Activated CD8-positive, alpha-beta memory T cell treated with anti-CD3 and anti-CD28 coated beads, Interleukin-2, amount 50 U/mL, for 1 hour (primary cell): ENCODE data around the gene DNAJC2.
A peak's percentile ranks its signal among the peaks of the same experiment; 100 is the strongest.
"Not testable (repeated sequence)": the region's sequence is repeated elsewhere in the genome, so short reads cannot be mapped to it uniquely, and the experiment has no call there.

ENCODE experiments used
- DNase-seq: peaks from one replicate; pipeline ENCODE4 v3.0.0-alpha.2; 2020; ENCODE audit errors: extremely low read depth

The DNAJC2 gene

DNA sequence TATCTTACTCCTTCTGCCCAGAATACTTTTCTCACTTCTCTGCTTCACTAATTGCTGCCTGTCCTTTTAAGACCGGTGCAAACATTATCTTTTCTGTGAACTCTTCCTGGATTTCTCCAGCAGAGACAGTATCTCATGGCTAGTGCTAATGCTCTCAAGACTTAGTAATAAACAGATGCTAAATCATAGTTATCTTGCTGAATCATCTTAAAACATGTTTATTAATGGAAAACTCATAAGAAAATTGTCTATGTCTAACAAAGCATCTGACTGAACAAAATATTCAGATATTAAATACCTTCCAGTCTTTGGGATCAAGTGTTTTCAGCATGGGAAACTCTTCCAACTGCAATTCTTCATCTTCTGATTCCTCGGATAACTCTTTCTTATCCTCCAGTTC, 3.1 kb downstream of the DNAJC2 start:
- DNase-seq = no peak

DNA sequence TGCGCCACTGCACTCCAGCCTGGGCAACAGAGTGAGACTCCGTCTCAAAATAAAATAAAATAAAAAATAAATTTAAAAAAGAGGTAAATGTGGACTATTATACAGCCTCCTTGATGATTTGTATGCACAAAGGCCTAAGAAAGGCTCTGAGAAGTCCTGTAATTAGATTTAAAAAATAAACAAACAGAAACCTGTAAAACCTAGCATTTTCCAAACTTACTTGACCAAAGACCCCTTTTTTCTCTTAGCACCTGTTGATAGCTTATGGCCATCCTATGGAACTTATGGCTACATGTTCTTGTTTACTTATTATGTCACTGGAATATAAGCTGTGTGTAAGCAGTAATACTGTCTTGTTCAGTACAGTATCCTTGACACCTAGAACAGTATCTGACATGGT, 5.7 kb downstream of the DNAJC2 start:
- no peak for DNase-seq

DNA sequence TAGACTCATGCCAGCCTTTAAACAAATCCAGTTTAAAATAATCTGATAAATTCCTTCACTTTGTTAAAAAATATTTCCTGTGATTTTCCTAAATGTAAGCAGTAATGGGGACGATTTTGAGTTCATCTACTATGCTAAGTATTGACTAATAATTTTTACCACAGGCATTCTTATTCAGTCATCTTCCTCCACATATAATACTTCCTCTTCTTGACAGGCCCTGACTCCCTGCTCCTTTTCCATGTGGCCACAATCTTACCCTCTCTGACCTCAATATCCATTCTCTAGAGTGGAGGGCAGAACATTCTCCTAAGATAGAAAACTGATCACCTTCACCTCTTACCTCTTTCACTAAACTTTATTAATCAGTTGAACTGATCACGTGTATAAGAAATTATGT, 7.8 kb downstream of the DNAJC2 start:
- DNase-seq = no peak

DNA sequence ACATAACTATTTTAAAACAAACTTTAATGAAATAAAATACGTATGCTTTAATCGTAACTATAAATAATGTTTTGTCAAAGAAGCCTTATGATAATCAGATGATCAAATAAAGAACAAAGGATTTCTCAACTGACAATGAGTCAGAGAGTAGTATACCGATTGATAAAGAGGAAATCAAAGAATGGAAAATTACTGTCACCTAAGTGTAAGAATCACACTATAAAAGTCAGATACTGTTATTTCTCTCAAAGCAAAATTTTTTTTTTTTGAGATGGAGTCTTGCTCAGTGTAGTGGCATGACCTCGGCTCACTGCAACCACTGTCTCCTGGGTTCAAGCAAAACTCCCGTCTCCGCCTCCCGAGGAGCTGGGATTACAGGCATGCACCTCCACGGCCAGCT, 18.8 kb downstream of the DNAJC2 start:
- DNase-seq = no peak

DNA sequence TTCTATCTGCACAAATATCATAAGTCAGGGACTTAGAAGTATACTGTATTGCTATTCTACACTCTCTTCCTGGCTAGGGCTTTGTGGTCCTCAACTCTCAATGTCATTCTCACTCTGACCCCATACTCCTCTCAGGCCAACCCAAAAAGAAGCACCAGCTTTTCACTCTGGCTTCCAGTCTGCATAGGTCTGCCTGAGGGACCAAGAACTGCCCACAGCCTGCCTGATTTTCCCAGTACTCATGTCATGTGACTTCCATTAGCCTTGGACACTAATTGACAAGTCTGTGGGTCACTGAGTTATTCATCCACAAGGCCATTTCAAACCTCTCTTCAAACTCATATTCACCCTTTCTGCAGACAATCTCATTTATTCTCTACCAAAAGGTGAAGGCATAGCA, 27.6 kb downstream of the DNAJC2 start:
- DNase-seq = no peak

DNA sequence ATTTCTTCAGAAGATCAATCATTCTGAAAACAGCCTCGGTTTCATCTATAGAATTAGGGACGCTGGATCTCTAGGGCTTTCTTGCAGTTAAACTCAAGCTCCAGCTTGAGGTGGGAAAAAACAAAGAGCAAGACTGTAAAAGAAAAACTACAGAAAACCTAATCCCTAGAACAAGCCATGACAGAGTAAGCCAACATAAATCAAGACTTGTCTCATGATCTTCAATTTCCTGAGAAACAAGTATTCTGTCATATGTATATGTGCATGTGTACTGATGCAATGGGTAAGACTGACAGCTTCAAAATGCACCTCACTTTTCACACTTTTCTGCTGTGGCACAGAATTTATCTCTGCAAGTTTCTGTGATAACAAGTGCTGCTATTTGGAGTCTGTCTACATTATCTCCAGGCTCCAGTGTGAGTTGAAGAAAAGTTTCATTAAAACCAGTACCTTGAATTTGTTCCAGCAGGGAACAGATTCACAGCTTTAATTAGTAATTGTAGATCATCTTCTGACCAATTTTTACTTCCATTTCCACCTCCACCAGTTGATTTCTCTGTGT, 28.1 kb downstream of the DNAJC2 start:
- DNase-seq = no peak

DNA sequence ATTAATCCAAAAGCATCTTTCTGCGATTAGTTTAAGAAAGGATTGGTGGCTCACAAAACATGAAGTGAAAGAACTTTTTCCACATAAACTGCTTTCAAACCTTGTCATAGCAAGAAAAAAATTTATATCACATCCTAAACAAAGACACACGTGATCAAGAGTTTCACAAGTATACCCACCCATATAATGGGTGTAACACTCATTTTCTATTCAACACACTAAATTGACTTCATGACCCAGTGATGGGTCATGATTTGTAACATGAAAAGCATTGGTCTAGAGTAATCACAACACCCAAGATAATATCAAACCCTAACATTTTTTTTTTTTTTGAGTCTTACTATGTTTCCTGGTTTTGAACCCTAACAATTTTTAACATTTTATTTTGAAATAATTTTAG, 29.7 kb downstream of the DNAJC2 start:
- no peak for DNase-seq

DNA sequence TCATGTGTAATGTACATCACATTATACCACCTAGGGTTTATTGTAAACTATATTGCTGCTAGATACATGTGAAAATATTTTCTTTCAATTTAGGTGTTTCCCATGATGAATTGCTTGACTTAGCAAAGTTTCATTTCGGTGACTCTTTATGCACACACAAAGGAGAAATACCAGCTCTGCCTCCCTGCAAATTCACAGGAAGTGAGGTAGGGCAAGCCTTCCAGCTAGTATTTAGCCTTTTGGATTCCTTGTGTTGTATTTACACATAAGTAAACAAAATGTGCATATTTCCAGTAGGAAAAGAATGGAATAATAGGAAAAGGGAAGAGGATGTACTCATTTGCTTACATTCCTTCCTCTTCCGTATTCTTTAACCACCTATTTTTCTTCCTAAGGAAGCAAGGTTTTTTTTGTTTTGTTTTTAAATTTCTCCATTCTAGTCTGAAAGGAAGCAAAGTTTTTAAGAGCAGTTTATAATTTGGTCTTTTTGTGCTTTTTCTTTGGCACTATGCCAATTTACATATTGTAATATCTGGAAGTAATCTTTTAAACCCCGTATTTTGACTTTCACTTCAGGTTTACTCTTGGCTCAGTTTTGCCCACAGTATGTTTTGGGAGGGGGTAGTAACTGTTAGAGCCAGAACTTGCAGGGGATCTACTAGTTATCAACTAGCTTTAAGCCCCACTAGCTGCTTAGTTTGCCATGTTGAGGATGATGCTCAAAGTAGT, 36.9 kb downstream of the DNAJC2 start:
- no peak for DNase-seq

DNA sequence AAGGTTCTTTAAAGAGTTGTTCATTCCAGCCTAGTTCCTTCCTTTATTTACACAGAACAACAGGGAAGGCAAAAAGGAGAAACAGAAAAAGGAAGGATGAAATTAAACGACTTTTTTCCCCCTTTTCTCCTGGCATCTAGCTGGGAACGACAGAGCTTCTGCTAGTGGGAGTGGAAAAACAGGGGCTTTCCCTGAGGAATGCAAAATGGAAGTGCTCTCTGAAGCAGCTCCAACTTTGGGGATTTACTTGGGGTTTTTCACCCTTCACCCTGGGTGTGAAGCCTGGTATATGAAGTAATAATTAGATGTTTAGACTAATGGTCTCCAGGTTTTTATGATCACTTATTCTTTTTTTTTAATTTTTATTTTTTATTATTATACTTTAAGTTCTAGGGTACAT, 43.1 kb downstream of the DNAJC2 start:
- no peak for DNase-seq

DNA sequence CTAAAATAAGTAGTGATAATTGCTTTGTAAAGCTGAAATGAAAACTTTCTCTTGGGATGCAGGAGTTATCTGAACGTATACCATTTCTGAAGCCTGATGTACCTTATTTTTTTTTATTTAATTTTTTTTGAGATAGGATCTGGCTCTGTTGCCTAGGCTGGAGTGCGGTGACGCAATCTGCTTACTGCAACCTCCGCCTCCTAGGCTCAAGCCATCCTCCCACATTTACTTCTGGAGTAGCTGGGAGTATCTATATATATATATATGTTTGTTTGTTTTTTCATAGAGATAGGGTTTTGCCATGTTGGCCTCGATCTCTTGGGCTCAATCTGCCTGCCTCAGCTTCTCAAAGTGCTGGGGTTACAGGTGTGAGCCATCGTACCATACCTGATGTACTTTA, 44.9 kb downstream of the DNAJC2 start:
- no peak for DNase-seq

DNA sequence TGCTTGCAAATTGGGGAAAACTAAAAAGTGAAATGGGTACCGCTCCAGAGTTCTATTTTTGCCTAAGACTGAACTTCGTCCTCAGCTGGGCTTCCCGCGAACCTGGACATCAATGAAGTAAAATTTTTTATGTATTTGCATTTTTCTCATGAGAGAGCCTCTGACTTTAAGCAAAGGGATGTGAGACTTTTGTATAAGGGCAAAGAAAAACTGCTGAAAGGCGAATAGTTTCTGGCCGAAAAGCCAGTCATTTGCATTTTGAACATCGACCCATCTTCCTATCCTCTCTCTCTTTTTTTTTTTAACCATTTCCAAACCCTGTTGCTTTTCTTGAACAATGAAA, 46.8 kb downstream of the DNAJC2 start:
- no peak for DNase-seq

DNA sequence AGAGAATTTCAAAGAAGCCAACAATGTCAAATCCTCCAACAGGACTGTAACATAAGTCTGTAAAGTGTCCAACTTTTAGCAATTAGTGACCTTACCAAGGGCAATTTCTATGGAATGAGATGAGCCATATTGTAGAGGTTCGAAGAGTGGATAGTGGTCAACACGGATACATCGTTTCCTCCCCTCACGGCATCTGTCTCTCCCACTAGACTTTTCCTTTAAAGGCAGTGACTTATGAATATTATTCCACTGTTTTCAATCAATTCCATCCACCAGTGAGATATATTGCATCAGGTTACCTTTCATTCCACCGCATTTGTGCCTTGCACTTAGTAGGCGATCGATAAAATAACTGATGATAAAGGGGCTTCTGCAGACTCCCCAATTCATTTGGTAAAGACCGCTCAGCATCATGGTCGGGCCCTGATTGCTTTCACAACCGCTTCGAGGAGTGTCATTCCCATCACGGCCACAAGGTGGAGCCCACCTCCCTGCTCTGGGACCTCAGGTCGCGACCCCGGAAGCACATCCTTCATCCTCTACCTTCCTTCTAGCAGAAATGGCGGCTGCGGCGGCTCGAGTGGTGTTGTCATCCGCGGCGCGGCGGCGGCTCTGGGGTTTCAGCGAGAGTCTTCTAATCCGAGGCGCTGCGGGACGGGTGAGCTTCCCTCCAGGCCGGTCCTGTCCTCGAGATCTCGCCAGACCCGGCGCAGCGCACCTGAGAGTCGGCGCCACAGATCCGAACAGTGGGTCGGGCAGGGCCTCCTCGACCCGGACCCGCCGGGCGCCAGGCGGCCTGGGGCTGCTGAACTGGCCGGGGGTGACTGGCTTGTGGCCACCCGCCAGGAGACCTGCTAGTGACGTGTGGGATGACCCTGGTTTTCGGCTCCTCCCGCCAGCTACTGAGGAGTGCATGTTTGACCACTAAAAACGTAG, 47.4 kb downstream of the DNAJC2 start, which contains the start of gene PMPCB:
TSS of gene PMPCB (plus strand) at position 535 of the 936 bp plus-strand sequence. CDS start at position 560, 25 bp downstream.
- peak; percentile 86 for DNase-seq

DNA sequence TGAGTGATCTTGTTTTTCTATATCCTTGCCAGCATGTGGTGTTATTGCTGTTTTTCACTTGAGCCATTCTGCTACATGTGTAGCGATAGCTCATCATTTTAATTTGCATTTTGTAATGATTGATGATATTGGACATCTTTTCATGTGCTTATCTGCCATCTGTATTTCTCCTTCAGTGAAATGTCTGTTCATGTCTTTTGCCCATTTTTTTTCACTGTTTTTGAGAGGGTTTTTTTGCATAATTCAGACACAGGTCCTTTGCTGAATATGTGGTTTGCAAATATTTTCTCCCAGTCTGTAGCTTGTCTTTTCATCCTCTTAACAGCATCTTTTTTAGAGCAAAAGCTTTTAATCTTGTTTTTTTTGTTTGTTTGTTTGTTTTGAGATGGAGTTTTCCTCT, 51.0 kb downstream of the DNAJC2 start:
- DNase-seq = no peak

DNA sequence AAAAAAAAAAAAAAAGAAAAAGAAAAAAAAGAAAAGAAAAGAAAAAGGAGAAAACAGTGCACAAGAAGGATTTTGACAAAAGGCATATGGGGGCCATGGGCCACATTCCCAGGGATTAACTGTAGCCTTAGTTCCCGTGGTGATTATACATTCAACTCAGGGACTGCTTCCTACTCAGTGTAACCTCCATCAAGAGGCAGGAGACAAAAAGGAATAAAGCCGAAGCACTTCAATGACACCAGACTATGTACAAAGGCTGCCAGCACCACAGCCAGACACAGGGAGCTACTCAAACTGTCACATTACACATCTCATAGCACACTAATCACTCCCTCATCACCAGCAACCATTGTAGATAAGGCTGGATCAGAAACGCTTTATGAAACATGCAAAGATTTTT, 52.4 kb downstream of the DNAJC2 start:
- DNase-seq = no peak

DNA sequence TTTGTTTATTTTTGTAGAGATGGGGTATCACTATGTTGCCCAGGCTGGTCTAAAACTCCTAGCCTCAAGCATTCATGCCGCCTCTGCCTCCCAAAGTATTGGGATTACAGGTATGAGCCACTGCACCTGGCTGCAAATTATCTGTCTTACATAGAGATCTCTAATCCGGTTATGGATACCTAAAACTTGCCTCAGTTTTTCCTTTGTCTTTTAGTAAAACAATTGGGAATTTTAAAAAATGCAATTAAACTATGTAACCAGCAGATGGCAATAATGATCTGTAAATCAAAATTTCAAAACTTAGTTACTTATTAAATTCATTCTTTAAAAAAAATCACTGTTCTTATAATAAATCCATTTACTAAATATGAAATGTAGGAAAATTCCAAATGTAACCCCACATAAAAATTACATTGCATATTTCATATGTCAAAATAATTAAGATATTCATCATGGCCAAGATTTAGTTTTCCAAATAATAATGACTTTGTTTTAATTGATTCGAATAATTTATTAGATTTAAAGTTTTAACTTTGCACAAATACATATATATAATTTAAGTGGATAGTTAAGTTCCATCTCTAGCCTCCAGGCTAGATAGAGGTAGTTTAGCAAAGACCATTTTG, 61.7 kb downstream of the DNAJC2 start:
- not testable (repeated sequence) for DNase-seq

DNA sequence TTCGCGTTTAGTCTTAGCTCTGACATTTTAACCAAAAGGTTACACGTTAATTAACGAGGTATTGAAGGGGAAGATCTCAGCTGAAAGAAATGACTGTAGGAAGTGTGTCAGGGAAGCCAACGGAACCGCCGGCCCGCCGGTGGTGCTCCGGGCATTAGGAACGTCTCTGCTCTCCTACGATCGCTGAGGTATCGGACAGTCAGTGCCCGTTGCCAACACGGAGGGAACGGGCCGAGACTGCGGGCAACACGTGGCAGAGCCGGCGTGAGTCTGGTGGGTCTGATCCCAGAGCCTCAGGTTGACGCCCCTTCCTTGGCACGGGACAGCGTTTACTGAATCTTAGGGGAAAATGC, 63.8 kb downstream of the DNAJC2 start:
- not testable (repeated sequence) for DNase-seq

DNA sequence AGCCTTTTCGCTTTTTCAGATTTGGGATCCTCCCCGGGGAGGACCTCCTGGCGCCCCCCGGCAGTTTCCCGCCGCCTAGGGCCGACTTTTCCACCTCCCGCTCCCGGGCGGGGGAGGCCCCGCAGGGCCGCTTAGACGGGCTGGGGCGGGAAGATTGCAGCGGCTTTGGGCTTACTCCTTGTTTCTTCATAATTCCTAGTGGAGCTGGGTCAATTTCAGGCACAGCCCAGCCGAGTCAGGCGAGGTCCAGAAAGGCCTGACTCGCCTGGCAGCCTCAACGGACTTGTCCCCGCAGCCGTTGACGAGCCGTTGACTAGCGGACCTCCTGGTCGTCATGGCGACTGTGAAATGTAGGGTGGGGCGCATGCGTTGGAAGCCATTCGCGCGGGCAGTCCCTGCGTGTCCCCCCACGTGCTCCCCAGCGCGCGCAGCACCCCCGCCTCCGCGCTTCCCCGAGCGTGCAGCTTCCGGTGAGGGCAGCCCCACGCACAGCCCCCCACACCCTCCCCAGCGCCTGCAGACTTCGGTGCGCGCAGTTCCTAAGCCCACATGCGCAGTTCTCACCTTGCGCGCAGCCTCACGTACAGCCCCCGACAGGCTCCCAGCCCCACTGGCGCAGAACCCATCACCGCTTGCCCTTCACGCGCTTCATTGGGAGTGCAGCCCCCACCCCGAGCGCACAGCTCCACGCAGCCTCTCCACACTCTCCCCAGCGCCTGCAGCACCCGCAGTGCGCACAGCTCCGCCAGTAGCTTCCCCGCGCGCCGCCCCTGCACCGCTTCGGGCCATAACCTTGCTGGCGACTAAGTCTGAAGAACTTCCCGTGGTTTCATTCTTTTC, 64.4 kb downstream of the DNAJC2 start:
- peak; percentile 81 for DNase-seq

DNA sequence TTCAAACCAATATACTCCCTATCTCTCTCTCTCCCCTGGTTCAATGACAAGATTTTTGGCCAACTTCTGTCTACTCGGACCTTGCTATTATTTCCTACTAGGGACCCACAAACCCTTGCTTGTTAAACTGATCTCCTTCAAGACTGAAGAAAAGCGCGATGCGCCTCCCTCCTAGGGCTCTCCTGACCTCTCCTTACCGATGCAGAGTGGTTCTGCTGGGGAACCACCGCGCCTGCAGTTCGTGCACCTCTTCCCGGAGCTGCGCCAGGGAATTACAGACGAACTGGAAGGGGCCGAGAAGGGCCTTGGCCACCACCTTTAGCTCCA, 65.0 kb downstream of the DNAJC2 start:
- DNase-seq = not testable (repeated sequence)

DNA sequence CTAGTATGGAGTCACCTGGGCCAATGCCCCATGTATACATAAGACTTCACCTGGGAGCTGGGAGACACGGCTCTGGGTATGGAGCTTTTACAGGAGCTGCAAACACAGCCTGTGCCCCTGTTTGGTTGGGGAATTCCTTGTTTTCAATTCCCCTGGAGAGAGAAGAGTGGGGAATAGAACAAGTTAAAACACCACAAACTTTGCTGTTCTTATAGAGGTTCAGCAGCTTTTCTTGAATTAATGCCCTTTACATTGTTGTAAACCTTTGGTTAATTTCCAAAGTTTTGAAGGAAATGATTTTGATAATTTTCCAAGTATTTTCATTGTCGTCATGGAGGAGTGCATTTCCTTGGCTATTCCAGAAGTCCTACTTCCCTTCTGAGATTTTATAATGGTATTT, 66.4 kb downstream of the DNAJC2 start:
- DNase-seq = not testable (repeated sequence)

DNA sequence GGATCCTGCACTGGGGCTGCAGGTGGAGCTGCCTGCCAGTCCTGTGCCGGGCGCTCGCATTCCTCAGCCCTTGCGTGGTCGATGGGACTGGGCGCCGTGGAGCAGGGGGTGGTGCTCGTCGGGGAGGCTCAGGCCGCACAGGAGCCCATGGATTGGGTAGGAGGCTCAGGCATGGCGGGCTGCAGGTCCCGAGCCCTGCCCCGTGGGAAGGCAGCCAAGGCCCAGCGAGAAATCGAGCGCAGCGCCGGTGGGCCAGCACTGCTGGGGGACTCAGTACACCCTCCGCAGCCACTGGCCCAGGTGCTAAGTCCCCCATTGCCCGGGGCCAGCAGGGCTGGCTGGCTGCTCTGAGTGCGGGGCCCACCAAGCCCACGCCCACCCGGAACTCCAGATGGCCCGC, 69.7 kb downstream of the DNAJC2 start:
- not testable (repeated sequence) for DNase-seq

DNA sequence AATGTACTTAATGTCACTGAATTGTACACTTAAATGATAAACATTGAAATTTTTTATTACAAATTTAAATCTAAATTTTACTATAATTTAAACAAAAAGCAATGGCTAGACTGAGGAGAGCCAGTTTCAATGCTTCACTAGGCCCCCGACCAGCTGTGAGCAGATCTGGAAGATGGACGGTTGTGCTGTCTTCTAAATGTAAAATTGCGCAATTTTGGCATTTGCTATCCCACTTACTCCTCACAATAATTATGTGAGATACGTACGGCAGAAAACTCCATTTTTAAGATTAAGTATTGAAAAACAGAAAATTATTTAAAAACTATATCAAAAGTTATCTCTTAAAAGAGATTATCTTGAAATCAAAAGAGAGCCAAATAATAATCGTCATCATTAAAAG, 71.2 kb downstream of the DNAJC2 start:
- DNase-seq = not testable (repeated sequence)

DNA sequence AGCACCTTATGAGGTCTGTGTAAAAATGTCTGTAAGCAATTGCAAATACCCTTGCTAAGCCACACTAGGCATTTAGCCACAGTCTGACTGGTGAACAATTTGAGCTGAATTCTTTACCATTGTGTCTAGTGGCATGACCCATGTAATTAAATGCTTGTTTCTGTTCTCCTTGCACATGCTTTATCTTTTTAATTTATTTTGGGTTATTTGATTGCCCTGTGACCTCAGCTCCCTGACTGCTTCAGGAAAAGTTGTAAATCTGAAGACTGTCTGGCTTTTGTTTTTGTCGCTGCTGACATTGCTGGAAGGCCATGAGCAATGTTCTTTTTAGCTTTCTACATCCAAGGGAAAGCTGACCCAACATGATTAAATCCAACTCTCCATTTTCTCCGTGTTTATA, 78.3 kb downstream of the DNAJC2 start:
- not testable (repeated sequence) for DNase-seq
